Forelimb muscle (tissue), 1 donor: ENCODE data around the gene SYNPO. TPM values are rescaled to one million over a fixed set of nuclear protein-coding genes. Genes with fewer than 3 reads are reported as not detected.
A peak's percentile ranks its signal among the peaks of the same experiment; 100 is the strongest.

ENCODE experiments used
- DNase-seq: peaks from one replicate; pipeline ENCODE4 v3.0.0-alpha.2; 2013; ENCODE audit warnings: low read depth
- polyA plus RNA-seq: library from polyadenylated mRNA; unstranded; fragments of 120-200 nt; gene quantifications from one replicate; pipeline ENCODE4 v1.2.1, GENCODE V29; 2013; ENCODE audit not compliant: insufficient read length

The SYNPO gene, protein sequence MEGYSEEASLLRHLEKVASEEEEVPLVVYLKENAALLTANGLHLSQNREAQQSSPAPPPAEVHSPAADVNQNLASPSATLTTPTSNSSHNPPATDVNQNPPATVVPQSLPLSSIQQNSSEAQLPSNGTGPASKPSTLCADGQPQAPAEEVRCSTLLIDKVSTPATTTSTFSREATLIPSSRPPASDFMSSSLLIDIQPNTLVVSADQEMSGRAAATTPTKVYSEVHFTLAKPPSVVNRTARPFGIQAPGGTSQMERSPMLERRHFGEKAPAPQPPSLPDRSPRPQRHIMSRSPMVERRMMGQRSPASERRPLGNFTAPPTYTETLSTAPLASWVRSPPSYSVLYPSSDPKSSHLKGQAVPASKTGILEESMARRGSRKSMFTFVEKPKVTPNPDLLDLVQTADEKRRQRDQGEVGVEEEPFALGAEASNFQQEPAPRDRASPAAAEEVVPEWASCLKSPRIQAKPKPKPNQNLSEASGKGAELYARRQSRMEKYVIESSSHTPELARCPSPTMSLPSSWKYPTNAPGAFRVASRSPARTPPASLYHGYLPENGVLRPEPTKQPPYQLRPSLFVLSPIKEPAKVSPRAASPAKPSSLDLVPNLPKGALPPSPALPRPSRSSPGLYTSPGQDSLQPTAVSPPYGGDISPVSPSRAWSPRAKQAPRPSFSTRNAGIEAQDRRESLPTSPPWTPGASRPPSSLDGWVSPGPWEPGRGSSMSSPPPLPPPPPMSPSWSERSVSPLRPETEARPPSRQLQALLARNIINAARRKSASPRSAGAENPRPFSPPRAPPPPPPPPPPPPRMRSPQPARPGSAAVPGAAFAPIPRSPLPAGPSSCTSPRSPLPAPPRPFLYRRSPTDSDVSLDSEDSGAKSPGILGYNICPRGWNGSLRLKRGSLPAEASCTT
- polyA plus RNA-seq, result 32.3 TPM

DNA sequence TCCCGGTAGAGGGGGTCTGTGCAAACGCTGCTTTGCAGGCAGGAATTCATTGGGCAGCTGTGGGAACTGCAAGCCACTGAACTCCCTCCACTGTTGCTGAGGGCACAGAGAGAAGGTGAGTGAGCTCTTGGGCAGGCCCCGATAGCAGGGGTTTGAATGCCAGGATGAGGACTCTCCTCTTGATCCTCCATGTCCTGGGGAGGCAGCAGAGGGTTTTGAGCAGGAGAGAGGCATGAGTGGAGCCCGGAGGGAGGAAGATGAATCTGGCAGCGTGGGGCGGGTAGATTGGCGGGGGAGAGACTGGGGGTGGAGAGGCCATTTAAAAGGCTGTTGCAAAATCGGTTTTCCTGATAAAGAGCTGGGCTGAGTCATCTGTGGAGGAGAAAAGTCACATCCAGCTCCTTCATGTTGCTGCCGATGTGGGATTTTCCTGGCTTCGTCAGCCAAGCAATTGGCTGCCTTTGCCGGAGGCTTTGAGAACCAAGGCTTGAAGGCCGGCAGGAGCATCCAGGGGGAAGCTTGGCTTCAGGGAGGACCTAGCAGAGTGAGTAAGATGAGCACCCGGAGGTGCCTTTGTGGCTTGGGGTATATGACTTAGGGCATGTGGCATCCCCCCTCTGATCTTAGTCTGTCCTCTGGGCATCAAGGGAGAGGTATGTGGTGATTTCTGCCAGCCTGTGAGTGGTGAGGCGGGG, at the start of gene SYNPO:
Gene SYNPO (plus strand): TSS at position 350 of the 695 bp plus-strand sequence. CDS start 7,616 bp downstream, outside the sequence.
- DNase-seq, result peak; percentile 71

- no peak for DNase-seq
Observed at GRCh38 chr5:150590979-150591695, 49.3 kb upstream of the SYNPO start.

GRCh38 chr5:150593593-150593992, 46.9 kb upstream of the SYNPO start:
- DNase-seq, result no peak

GRCh38 chr5:150593996-150594395, 46.5 kb upstream of the SYNPO start:
- DNase-seq, result no peak

- DNase-seq, result no peak
Observed at GRCh38 chr5:150595466-150596031, 44.9 kb upstream of the SYNPO start.

- DNase-seq, result no peak
Observed at GRCh38 chr5:150596313-150596712, 44.1 kb upstream of the SYNPO start.

DNA sequence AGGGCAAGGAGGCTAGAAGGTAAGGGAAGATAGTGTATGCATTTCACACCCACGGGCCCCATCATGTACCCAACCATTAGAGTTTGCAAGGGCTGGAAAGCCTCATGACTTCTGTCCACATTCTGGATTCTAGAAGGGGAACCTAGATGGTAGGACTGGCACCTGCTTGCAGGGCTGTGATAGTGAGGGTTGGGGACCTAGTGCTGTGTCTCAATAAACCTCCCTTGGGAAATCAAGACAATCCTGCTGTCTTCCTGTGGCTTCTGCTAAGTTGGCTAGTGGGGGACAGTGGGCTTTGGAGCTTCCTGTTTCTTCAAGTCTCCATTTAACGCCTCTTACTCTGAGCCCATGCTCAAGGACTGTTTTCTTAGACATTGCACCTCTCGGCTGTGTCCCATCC, 43.6 kb upstream of the SYNPO start:
- DNase-seq, result no peak

DNA sequence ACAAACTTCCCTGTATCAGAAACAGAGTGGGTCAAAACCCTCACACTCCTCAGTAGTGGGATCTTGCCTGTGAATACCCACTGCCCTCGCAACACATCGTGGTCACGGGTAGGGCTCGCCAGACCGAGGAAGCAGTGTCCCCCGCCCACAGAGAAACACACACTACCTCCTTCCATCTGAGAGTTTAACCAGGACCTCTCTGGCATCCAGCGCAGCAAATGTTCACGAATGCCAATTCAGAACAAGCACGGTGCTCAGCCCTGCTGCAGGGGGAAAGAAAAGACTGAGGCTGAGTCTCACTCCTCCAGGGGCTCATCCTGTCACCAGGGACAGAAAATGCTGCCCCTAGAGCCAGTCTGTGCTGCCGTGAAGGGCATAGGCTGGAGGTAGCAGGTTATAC, 42.5 kb upstream of the SYNPO start:
- DNase-seq, result no peak

DNA sequence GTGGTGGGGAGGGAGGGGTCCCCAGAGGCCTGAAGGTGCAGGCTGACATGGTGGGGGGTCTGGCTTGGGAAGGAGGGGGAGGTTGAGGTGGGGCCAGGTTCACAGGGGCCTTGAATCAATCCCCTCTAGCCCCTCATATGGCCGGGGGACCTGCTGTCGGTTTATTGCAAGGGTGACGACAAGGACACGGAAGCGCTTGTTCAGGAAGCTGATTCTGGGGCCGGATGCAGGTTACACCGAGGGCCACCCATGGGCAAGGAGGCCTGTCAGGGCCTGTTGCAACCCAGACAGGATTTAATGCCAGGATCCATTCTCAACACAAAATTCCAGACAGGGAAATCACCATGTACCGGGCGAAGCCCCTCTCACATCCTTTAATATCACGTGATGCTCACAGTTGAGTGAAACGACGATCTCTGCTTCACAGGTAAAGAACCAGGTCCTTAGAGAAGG, 41.6 kb upstream of the SYNPO start:
- no peak for DNase-seq

- DNase-seq, result no peak
Observed at GRCh38 chr5:150599281-150599680, 41.2 kb upstream of the SYNPO start.

DNA sequence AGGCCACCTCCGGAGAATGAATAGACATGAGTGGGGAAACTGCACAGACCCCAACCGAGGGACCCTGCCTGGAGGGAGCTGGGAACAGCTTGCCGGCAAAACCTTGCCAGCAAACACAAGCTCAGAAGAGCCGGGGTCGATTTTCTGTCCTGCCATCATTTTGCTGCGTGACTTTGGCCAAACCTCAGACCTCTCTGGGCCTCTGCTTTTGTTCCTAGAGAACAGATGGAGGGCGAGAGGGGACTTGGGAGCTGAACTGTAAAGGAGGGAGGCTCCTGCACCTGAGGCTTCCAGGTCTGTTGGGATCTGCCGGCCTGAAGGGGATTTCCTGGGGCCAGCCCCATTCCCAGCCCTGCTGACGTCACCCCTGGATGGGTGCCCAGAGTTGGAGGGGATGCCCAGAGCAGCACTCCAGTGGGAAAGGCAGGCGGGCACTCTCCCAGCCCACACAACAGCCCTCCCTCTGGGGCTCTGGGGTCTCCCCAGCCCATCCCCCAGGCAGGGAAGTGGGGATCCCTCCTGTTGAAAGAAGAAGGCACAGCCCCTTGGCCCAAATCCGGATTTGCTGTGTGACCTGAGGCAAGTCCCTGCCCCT, 40.4 kb upstream of the SYNPO start:
- DNase-seq, result no peak

- DNase-seq, result no peak
Observed at GRCh38 chr5:150600616-150601490, 39.6 kb upstream of the SYNPO start.

- DNase-seq, result no peak
Observed at GRCh38 chr5:150601491-150602345, 38.7 kb upstream of the SYNPO start.

DNA sequence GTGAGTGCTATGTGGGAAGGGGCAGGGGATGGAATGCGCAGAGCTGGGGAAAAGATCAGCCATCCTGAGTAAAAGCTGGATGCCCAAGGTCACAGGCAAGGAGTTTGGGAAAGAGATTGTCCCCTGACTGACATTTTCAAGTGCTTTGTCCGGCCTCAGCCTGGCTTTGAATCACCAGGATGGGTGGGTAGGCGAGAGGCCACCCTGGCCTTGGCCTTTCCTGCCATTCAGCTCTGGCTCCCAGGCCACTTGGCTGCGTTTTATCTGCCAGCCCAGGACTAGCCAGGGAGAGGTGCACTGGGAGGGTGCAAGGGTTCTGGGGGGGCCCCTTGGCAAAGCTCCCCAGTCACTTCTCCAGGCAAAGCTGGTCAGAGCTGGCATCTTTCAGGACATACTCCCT, 37.4 kb upstream of the SYNPO start:
- DNase-seq, result no peak

DNA sequence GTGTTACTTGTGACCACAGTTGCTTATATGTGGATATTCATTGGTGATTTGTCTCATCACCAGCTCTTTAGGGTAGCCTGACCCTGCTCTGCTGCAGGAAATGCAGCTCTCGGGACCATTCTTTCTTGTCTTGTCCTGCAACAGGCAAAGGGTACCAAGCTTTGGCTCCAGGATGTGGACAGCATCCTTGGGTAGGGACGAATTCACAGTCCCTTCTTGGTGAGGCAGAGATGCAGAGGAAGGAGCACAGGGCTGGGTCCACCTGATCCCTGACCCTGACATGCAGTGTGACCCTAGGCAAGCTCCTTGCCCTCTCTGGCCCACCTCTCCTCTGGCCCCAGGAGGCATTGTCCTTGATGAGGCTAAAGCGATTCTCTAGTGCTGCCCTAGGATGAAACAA, 37.0 kb upstream of the SYNPO start:
- DNase-seq, result no peak

GRCh38 chr5:150604010-150604409, 36.5 kb upstream of the SYNPO start:
- DNase-seq, result no peak

- no peak for DNase-seq
Observed at GRCh38 chr5:150604894-150605440, 35.5 kb upstream of the SYNPO start.

DNA sequence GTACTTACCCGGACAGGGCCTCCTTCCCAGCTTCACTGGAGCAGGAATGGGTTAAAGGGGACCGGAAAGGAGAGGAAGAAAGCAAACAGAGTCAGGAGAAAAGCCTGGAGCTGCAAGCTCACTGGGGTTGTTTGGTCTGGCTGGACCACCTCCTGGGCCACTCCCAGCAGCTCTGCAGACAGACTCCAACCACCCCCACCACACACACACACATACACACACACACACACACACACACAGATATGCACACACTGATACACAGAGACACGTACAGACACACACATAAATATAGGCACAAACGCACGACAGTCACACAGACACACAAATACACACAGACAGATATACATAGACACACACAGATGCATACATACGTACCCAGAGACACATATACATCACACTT, 34.9 kb upstream of the SYNPO start:
- DNase-seq, result no peak
